DMS153 treated with DMSO at 0.1 percent for 48 hours (cell line): Measurements from ENCODE around the gene TRAPPC3.

Experiments used
- DNase-seq: peaks from one replicate; lab custom pipeline; 2025; ENCODE audit not compliant: unreplicated experiment; lab: John Stamatoyannopoulos, UW

Gene TRAPPC3

GRCh38 chr1:36087233-36088123 is 61.8 kb downstream of the TRAPPC3 start:
- DNase-seq: no peak
